SHP77 treated with DMSO at 0.1 percent for 48 hours (cell line): ENCODE results near the gene FAM131B.

Source experiments
- DNase-seq: peaks from one replicate; lab custom pipeline; 2025; lab: John Stamatoyannopoulos, UW

The FAM131B gene

GRCh38 chr7:143322760-143323633 is 39.5 kb downstream of the FAM131B start:
- no peak for DNase-seq

- no peak for DNase-seq
Measured at GRCh38 chr7:143321734-143322133, 40.8 kb downstream of the FAM131B start.

GRCh38 chr7:143321242-143321641 is 41.3 kb downstream of the FAM131B start:
- DNase-seq, result no peak

- DNase-seq, result no peak
Measured at GRCh38 chr7:143320620-143321019, 41.9 kb downstream of the FAM131B start.

GRCh38 chr7:143318661-143319060 is 43.9 kb downstream of the FAM131B start:
- DNase-seq, result no peak

GRCh38 chr7:143316492-143316891 is 46.0 kb downstream of the FAM131B start:
- no peak for DNase-seq

GRCh38 chr7:143315776-143316175 is 46.7 kb downstream of the FAM131B start, which contains the start of gene CLCN1:
Gene CLCN1, plus strand, starts transcription at chr7:143316111. Its CDS starts 102 bp downstream, at chr7:143316213.
- no peak for DNase-seq

- no peak for DNase-seq
Measured at GRCh38 chr7:143314127-143314526, 48.4 kb downstream of the FAM131B start.

- DNase-seq, result no peak
Measured at GRCh38 chr7:143308632-143309031, 53.9 kb downstream of the FAM131B start.

GRCh38 chr7:143305423-143306070 is 57.0 kb downstream of the FAM131B start:
- no peak for DNase-seq

GRCh38 chr7:143304938-143305337 is 57.6 kb downstream of the FAM131B start:
- DNase-seq, result no peak

GRCh38 chr7:143303733-143304132 is 58.8 kb downstream of the FAM131B start:
- DNase-seq, result no peak
